Neuronal stem cell (in vitro differentiated cells): ENCODE measurements around the gene PIK3R5.

ENCODE experiments used
- DNase-seq: peaks from one replicate; pipeline ENCODE4 v3.0.0-alpha.2; 2013; ENCODE audit warnings: low spot score
- H2AFZ ChIP-seq: one replicate; pipeline ENCODE4 v1.6.1; 2013; ENCODE audit warnings: mild to moderate bottlenecking, low read length, inconsistent platforms
- H2AK5ac ChIP-seq: 2 replicates; pipeline ENCODE4 v1.6.1; 2013; ENCODE audit warnings: low read depth, mild to moderate bottlenecking, inconsistent platforms, low read length, moderate library complexity, mixed read lengths
- H2BK120ac ChIP-seq: 2 replicates; pipeline ENCODE4 v1.6.1; 2013; ENCODE audit warnings: low read depth, mild to moderate bottlenecking, inconsistent platforms, low read length, moderate library complexity, mixed read lengths
- H2BK12ac ChIP-seq: one replicate; pipeline ENCODE4 v1.6.1; 2013; ENCODE audit warnings: low read length, inconsistent platforms
- H2BK15ac ChIP-seq: 2 replicates; pipeline ENCODE4 v1.6.1; 2013; ENCODE audit warnings: mild to moderate bottlenecking, low read length, inconsistent platforms, mixed read lengths
- H2BK5ac ChIP-seq: one replicate; pipeline ENCODE4 v1.6.1; 2013; ENCODE audit warnings: inconsistent platforms, mild to moderate bottlenecking, low read length, moderate library complexity
- H3K14ac ChIP-seq: one replicate; pipeline ENCODE4 v1.6.1; 2013; ENCODE audit warnings: low read length, inconsistent platforms
- H3K18ac ChIP-seq: 2 replicates; pipeline ENCODE4 v1.6.1; 2013; ENCODE audit warnings: low read length, inconsistent platforms
- H3K23ac ChIP-seq: 2 replicates; pipeline ENCODE4 v1.6.1; 2013; ENCODE audit warnings: low read depth, mild to moderate bottlenecking, mixed read lengths, low read length, inconsistent platforms; ENCODE audit not compliant: poor library complexity
- H3K27ac ChIP-seq: replicated peaks from 3 replicates; pipeline ENCODE4 v1.5.1; 2013; ENCODE audit warnings: low read length, inconsistent platforms
- H3K27me3 ChIP-seq, 3 experiments: 2 replicates each; pipeline ENCODE4 v1.6.1; 2013; ENCODE audit warnings: low read length in 3 of 3, mild to moderate bottlenecking in 2 of 3, inconsistent platforms in 1 of 3, low read depth in 1 of 3, mixed read lengths in 1 of 3, moderate library complexity in 1 of 3; ENCODE audit not compliant: control insufficient read depth in 3 of 3, insufficient read depth in 3 of 3
- H3K36me3 ChIP-seq, 2 donors: replicated peaks in 1 of 2; 2 replicates each; pipeline ENCODE4 v1.6.1; 2013; ENCODE audit warnings: low read length in 2 of 2; ENCODE audit not compliant: control insufficient read depth in 2 of 2, insufficient read depth in 2 of 2
- H3K4ac ChIP-seq: 2 replicates; pipeline ENCODE4 v1.6.1; 2013; ENCODE audit warnings: inconsistent platforms, mild to moderate bottlenecking, low read length, moderate library complexity
- H3K4me1 ChIP-seq, 2 donors: 1 replicate in 1 of 2; 2 replicates in 1 of 2; pipeline ENCODE4 v1.6.1; 2013; ENCODE audit warnings: low read length in 2 of 2, low read depth in 1 of 2; ENCODE audit not compliant: control insufficient read depth in 2 of 2, insufficient read depth in 1 of 2
- H3K4me2 ChIP-seq: one replicate; pipeline ENCODE4 v1.6.1; 2013; ENCODE audit warnings: mild to moderate bottlenecking, low read length, inconsistent platforms; ENCODE audit not compliant: insufficient read depth, poor library complexity, severe bottlenecking
- H3K4me3 ChIP-seq, 2 donors: 2 replicates each; pipeline ENCODE4 v1.5.1; 2013; ENCODE audit warnings: low read length in 2 of 2, mild to moderate bottlenecking in 2 of 2, inconsistent platforms in 1 of 2, moderate library complexity in 1 of 2
- H3K79me1 ChIP-seq: one replicate; pipeline ENCODE4 v1.6.1; 2013; ENCODE audit warnings: low read depth, mild to moderate bottlenecking, inconsistent platforms, low read length, moderate library complexity
- H3K9ac ChIP-seq: one replicate; pipeline ENCODE4 v1.6.1; 2013; ENCODE audit warnings: mild to moderate bottlenecking, low read depth, low read length, inconsistent platforms; ENCODE audit not compliant: poor library complexity
- H3K9me3 ChIP-seq, 2 donors: replicated peaks in 1 of 2; 2 replicates each; pipeline versions ENCODE3 to v1.6.1; 2013; ENCODE audit warnings: low read length in 2 of 2, mild to moderate bottlenecking in 2 of 2, inconsistent platforms in 1 of 2, low read depth in 1 of 2, mixed read lengths in 1 of 2, moderate library complexity in 1 of 2; ENCODE audit not compliant: control insufficient read depth in 2 of 2, insufficient read depth in 1 of 2
- H4K8ac ChIP-seq: one replicate; pipeline ENCODE4 v1.6.1; 2013; ENCODE audit warnings: low read depth, mild to moderate bottlenecking, inconsistent platforms, low read length, moderate library complexity
- H4K91ac ChIP-seq: one replicate; pipeline ENCODE4 v1.6.1; 2013; ENCODE audit warnings: low read length, low read depth, mild to moderate bottlenecking, inconsistent platforms; ENCODE audit not compliant: poor library complexity
- WGBS, 2 donors: extraction: QIAGEN DNeasy Blood & Tissue Kit; methylation state at CpG; one replicate each; pipeline ENCODE4 v1.1.7; 2013; ENCODE audit warnings: missing lambda C conversion rate in 2 of 2, mixed read lengths in 1 of 2; ENCODE audit not compliant: insufficient read length in 2 of 2, insufficient replicate concordance in 1 of 2; ENCODE audit errors: extremely low coverage in 2 of 2; 5-methylcytosine and 5-hydroxymethylcytosine counted together

The PIK3R5 gene

DNA sequence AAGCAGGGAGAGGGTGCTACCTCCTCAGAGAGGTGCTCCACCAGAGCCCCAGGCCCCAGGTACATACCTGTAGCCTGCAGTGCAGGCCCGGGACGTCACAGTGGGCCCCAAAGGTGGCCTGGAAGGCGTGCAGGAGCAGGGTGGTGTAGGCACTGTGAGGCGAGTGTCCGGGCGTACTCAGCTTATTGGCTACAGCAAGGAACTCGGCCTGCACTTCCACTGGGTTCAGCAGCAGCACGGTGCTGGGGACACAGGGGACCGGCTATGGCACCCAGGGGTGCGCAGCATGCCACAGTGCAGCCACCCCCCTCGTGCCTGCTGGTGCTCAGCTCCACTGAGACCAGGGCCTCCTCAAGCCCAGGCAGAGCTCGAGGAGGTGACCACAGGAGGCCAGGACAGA is 74.8 kb downstream of the PIK3R5 start:
- peaks cover 0 to 7% (median 3%) of the 10 kb centered on the region in 3 experiments for H3K27me3 ChIP-seq
- no CpG with 5 or more reads among the region's 12 CpGs for WGBS, 2 donors
- H3K14ac ChIP-seq: peak overlapping the region; percentile 66
- peak overlapping the region; percentile 97 for H2BK15ac ChIP-seq
- H3K23ac ChIP-seq: peak overlapping the region; percentile 77
- DNase-seq: no peak
- no peaks in the 10 kb centered on the region for H3K9me3 ChIP-seq
- H2BK5ac ChIP-seq: peak overlapping the region; percentile 82
- H3K9ac ChIP-seq: no peak overlapping the region
- H3K36me3 ChIP-seq: no peaks in the 10 kb centered on the region
- H2BK120ac ChIP-seq: no peak overlapping the region
- no peak overlapping the region for H2AFZ ChIP-seq
- peaks cover 1 to 15% of the 10 kb centered on the region in 2 donors for H3K4me1 ChIP-seq
- no peak overlapping the region for H3K4me2 ChIP-seq
- peak overlapping the region; percentile 91 for H2AK5ac ChIP-seq
- H4K8ac ChIP-seq: no peak overlapping the region
- no peak overlapping the region for H3K4me3 ChIP-seq
- H3K4ac ChIP-seq: peak overlapping the region; percentile 32
- H3K79me1 ChIP-seq: peaks cover 2% of the 10 kb centered on the region
- peak overlapping the region; percentile 84 for H2BK12ac ChIP-seq
- H3K18ac ChIP-seq: peak overlapping the region; percentile 79
- H3K27ac ChIP-seq: no peak overlapping the region
- no peak overlapping the region for H4K91ac ChIP-seq

DNA sequence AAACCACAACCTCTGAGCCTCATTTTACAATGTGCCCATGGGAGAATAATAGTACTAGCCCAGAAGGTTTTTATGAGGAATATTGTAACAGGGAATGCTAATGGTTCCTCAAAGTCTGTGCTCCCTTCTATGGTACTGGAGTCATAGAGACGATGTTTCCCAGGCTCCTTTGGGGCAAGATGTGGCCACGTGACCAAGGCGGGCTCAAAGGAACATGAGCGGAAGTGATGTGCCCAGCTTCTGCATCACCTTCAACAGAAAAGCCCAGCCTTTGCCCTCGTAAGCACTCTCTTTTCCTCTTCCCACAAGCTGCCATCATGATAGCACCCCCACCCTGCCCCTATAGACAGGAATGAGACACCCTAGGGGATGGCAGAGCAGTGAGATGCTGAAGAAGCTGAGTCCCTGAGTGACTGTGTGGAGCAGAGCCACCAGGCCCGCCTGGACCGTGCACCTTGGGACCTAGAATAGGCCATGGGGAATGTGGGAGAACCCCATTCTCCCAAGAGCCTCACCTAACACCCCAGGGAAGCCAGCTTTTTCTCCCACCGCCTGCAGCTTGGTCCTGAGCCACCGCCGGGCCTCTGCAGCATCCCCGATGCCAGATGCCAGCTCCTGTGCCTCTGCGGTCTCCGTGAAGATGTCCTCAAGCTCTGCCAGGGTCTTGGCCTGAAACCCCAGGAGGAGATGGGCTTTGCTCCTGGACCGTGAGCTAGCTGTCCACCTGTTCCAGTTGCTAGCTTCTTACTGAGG is 75.9 kb downstream of the PIK3R5 start:
- peaks cover 2% of the 10 kb centered on the region for H3K79me1 ChIP-seq
- H2AFZ ChIP-seq: no peak overlapping the region
- H4K91ac ChIP-seq: no peak overlapping the region
- peaks cover 0 to 7% (median 3%) of the 10 kb centered on the region in 3 experiments for H3K27me3 ChIP-seq
- H4K8ac ChIP-seq: no peak overlapping the region
- no peak overlapping the region for H3K4me2 ChIP-seq
- H3K18ac ChIP-seq: peak overlapping the region; percentile 57
- peak overlapping the region; percentile 44 for H2BK15ac ChIP-seq
- H3K9ac ChIP-seq: peak overlapping the region; percentile 37
- H3K4me1 ChIP-seq: peaks cover 1 to 15% of the 10 kb centered on the region in 2 donors
- no peak overlapping the region for H2BK120ac ChIP-seq
- no peak overlapping the region for H3K4me3 ChIP-seq
- H3K9me3 ChIP-seq: no peaks in the 10 kb centered on the region
- H3K4ac ChIP-seq: no peak overlapping the region
- H2AK5ac ChIP-seq: peak overlapping the region; percentile 81
- no peak overlapping the region for H3K23ac ChIP-seq
- H3K36me3 ChIP-seq: no peaks in the 10 kb centered on the region
- H3K14ac ChIP-seq: peak overlapping the region; percentile 66
- H2BK12ac ChIP-seq: no peak overlapping the region
- no CpG with 5 or more reads among the region's 14 CpGs for WGBS, 2 donors
- no peak for DNase-seq
- no peak overlapping the region for H3K27ac ChIP-seq
- H2BK5ac ChIP-seq: peak overlapping the region; percentile 77

DNA sequence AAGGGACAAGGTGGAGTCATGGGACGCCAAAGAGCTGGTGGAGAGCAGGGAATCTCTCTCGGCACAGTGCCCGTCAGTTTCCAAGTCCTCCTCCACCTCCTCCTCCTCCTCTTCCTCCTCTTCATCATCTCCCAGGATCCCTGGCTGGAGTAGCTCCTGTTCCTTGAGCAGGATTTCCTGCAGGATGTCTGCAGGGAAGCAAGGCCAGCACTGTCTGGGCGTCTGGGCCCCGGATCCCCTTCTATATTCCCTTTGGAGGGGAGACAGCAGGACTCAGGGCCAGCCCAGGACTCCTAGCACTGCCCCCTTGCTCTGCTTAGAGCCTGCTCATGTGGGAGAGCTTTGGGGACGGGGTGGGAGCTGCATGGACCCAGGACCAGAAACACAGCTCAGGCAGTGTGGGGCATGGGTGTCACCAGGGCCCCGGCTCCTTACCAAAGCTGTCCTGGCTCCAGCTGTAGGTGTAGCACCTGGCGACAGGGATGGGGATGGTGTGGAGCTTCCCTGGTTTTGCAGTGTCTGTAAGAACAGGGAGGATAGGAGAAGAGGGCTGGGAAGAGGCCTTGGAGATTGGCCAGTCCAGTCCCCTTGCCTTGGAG is 76.7 kb downstream of the PIK3R5 start:
- WGBS, 2 donors: no CpG with 5 or more reads among the region's 8 CpGs
- Histone ChIP-seq H3K4me1 (peaks cover 0 to 7% of the 10 kb centered on the region in 2 donors), H3K14ac (peak overlapping the region; percentile 79), H3K4me3 (no peak overlapping the region), H3K9me3 (no peaks in the 10 kb centered on the region), H4K8ac (no peak overlapping the region), H2AK5ac (peak overlapping the region; percentile 80), H2BK12ac (no peak overlapping the region), H3K23ac (peak overlapping the region; percentile 65), H3K4ac (no peak overlapping the region), H3K79me1 (peaks cover 2% of the 10 kb centered on the region), H3K27me3 (peaks cover 0 to 7% (median 0%) of the 10 kb centered on the region in 3 experiments), H2BK5ac (peak overlapping the region; percentile 77), H3K4me2 (no peak overlapping the region), H2AFZ (peak overlapping the region; percentile 85), H3K18ac (peak overlapping the region; percentile 87), H2BK15ac (peak overlapping the region; percentile 44), H4K91ac (peak overlapping the region; percentile 59), H3K27ac (no peak overlapping the region), H3K9ac (no peak overlapping the region), H3K36me3 (no peaks in the 10 kb centered on the region), H2BK120ac (peak overlapping the region; percentile 16)
- DNase-seq: no peak
